KMS-11 (cell line): ENCODE results near the gene TTC28.

Source experiments
- H2AFZ ChIP-seq: fragments of 200-600 bp; sonication (generic); 2 replicates; pipeline ENCODE4 v1.6.1; 2016; ENCODE audit warnings: antibody characterized with exemption, mixed run types, low read depth
- H3K27ac ChIP-seq: fragments of 200-600 bp; sonication (generic); 2 replicates; pipeline ENCODE4 v1.6.1; 2016; ENCODE audit warnings: mild to moderate bottlenecking, mixed run types
- H3K27me3 ChIP-seq: fragments of 200-600 bp; sonication (generic); 2 replicates; pipeline ENCODE4 v1.6.1; 2017; ENCODE audit warnings: mild to moderate bottlenecking, low read depth, mixed run types, moderate library complexity; ENCODE audit not compliant: insufficient read depth
- H3K36me3 ChIP-seq: fragments of 200-600 bp; sonication (generic); 2 replicates; pipeline ENCODE4 v1.6.1; 2017; ENCODE audit warnings: mild to moderate bottlenecking, mixed run types; ENCODE audit not compliant: insufficient read depth
- H3K4me1 ChIP-seq: fragments of 200-600 bp; sonication (generic); 2 replicates; pipeline ENCODE4 v1.6.1; 2016; ENCODE audit warnings: mild to moderate bottlenecking, low read depth, mixed run types; ENCODE audit not compliant: poor library complexity, severe bottlenecking
- H3K4me2 ChIP-seq: fragments of 200-600 bp; sonication (generic); 2 replicates; pipeline ENCODE4 v1.7.0; 2016; ENCODE audit warnings: mild to moderate bottlenecking, mixed run types
- H3K4me3 ChIP-seq: fragments of 200-600 bp; sonication (generic); IDR thresholded peaks from 2 replicates; pipeline ENCODE4 v1.6.1; 2017; ENCODE audit warnings: low read depth, low read length, mixed read lengths; ENCODE audit not compliant: insufficient read depth
- H3K79me2 ChIP-seq: fragments of 200-600 bp; sonication (generic); 2 replicates; pipeline ENCODE4 v1.6.1; 2016; ENCODE audit warnings: low read depth, mixed run types; ENCODE audit not compliant: insufficient read depth
- H3K9ac ChIP-seq: fragments of 200-600 bp; sonication (generic); 2 replicates; pipeline ENCODE4 v1.6.1; 2016; ENCODE audit warnings: mild to moderate bottlenecking, mixed run types
- H4K20me1 ChIP-seq: fragments of 200-600 bp; sonication (generic); 2 replicates; pipeline ENCODE4 v1.6.1; 2016; ENCODE audit warnings: mild to moderate bottlenecking, mixed run types; ENCODE audit not compliant: insufficient read depth
- CTCF ChIP-seq: fragments of 200-600 bp; sonication (generic); conservative IDR thresholded peaks from 2 replicates; pipeline ENCODE4 v1.6.1; 2017; ENCODE audit warnings: low read depth, mild to moderate bottlenecking, antibody characterized with exemption, low read length, moderate library complexity, mixed read lengths

Gene TTC28

GRCh38 chr22:28331695-28332094, 347.9 kb downstream of the TTC28 start:
- H3K27ac ChIP-seq = no peak overlapping the region
- H3K36me3 ChIP-seq = no peaks in the 10 kb centered on the region
- no peak overlapping the region for H2AFZ ChIP-seq
- H3K4me1 ChIP-seq = peaks cover 5% of the 10 kb centered on the region
- H3K4me3 ChIP-seq = no peak overlapping the region
- H4K20me1 ChIP-seq = no peaks in the 10 kb centered on the region
- TF ChIP-seq CTCF = no peak
- no peaks in the 10 kb centered on the region for H3K79me2 ChIP-seq
- no peak overlapping the region for H3K9ac ChIP-seq
- H3K4me2 ChIP-seq = no peak overlapping the region
- no peaks in the 10 kb centered on the region for H3K27me3 ChIP-seq

GRCh38 chr22:28329186-28330073, 350.2 kb downstream of the TTC28 start:
- no peak overlapping the region for H3K4me3 ChIP-seq
- H3K4me2 ChIP-seq = no peak overlapping the region
- H3K27me3 ChIP-seq = no peaks in the 10 kb centered on the region
- no peaks in the 10 kb centered on the region for H4K20me1 ChIP-seq
- no peaks in the 10 kb centered on the region for H3K36me3 ChIP-seq
- H3K9ac ChIP-seq = no peak overlapping the region
- no peak overlapping the region for H3K27ac ChIP-seq
- H2AFZ ChIP-seq = no peak overlapping the region
- no peaks in the 10 kb centered on the region for H3K79me2 ChIP-seq
- no peak for TF ChIP-seq CTCF
- peaks cover 5% of the 10 kb centered on the region for H3K4me1 ChIP-seq

GRCh38 chr22:28328756-28329155, 350.9 kb downstream of the TTC28 start:
- Histone ChIP-seq H3K4me2 (no peak overlapping the region), H4K20me1 (no peaks in the 10 kb centered on the region), H3K4me3 (no peak overlapping the region), H3K27me3 (no peaks in the 10 kb centered on the region), H3K79me2 (no peaks in the 10 kb centered on the region), H2AFZ (no peak overlapping the region), H3K9ac (no peak overlapping the region), H3K4me1 (peaks cover 5% of the 10 kb centered on the region), H3K36me3 (no peaks in the 10 kb centered on the region), H3K27ac (no peak overlapping the region)
- TF ChIP-seq CTCF = no peak

GRCh38 chr22:28316014-28316413, 363.6 kb downstream of the TTC28 start:
- no peaks in the 10 kb centered on the region for H4K20me1 ChIP-seq
- H3K36me3 ChIP-seq = no peaks in the 10 kb centered on the region
- no peaks in the 10 kb centered on the region for H3K79me2 ChIP-seq
- H2AFZ ChIP-seq = no peak overlapping the region
- H3K4me1 ChIP-seq = no peaks in the 10 kb centered on the region
- H3K4me3 ChIP-seq = no peak overlapping the region
- no peak overlapping the region for H3K27ac ChIP-seq
- no peak overlapping the region for H3K4me2 ChIP-seq
- H3K27me3 ChIP-seq = no peaks in the 10 kb centered on the region
- no peak overlapping the region for H3K9ac ChIP-seq
- no peak for TF ChIP-seq CTCF
